HG03460 (cell line): ENCODE data around the gene AK5.
A peak's percentile ranks its signal among the peaks of the same experiment; 100 is the strongest.

Experiments used
- ATAC-seq: cut with Tn5 transposase; IDR thresholded peaks from one replicate; pipeline ENCODE4 v1.9.1; 2021; ENCODE audit not compliant: unreplicated experiment

The AK5 gene

DNA sequence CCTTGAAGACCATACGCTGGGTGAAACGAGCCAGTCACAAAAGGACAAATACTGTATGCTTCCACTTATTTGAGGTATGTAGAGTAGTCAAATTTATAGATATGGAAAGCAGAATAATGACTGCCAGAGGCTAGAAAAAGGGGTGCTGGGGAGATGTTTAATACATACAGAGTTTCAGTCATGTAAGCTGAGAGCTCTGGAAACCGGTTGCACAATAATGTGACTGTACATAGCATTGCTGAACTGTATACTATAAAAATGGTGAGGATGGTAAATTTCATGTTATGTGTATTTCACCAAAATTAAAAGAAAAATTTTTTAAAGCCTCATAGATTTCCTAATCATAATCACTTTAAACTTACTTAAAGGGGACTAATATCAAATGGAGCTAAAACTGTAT lies 289.8 kb downstream of the AK5 start:
- no peak for ATAC-seq

- ATAC-seq: no peak
These were observed 297.7 kb downstream of the AK5 start for GRCh38 chr1:77579547-77579946.

DNA sequence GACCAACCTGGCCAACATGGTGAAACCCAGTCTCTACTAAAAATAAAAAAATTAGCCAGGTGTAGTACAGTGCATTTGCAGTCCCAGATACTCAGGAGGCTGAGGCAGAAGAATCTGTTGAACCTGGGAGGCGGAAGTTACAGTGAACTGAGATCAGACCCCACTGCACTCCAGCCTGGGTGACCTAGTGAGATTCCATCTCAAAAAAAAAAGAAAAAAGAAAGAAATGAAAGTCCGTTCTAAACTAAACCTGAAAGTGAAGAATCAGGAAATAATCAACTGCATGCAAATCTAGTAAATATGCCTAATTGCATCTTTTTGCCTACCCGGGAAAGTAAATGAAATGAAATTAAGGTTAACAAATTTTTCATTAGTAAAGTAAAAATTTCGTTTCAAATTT lies 301.1 kb downstream of the AK5 start:
- ATAC-seq: no peak

DNA sequence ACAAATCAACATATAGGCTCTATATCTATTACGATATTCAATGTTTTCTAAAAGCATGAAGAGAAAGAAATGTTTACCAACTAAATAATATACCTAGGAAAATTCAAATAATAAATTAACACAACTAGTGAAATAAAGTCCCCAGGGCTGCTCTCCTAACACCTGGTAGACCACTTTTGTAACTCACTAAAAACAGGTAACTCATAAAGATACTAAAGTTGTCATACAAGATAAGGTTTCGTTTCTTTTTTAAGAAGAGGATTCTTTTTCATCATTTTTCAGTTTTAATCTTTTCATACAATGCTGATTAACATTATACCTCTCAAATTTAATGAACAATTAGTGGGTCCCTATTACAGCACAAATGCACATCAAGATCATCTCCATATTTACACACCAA lies 301.7 kb downstream of the AK5 start:
- ATAC-seq: no peak

GRCh38 chr1:77584884-77585283 lies 303.1 kb downstream of the AK5 start:
- no peak for ATAC-seq

DNA sequence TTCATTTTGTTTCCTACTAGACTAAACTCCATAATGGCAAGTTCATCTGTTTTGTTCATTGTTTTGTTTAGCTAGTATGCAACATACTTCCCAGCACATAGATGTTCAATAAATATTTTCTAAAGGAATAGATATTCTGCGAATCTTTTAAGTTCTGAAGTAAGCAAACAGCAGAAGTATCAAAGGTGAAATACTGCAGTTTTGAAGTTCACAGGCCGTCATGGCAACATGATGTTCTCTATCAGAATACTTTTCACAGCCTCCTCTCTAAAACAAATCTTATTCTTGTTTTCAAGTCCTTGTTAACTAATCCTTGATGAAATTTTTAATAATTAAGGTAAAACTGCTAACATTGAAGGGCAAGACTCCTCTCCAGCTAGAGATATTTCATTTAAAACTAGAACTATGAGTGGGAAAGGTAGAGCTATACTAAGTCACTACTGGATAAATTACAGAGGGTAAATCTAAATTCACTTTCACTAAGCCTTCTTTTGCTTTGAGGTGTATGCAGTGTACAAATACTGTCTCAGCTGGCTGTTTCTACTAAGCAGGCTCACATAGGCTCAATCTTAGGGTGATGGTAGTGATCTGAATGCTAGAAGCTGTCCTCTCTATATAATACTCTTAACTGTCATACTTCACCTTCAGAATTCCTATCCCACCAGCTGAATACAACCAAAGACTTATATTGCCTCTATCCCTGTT lies 303.9 kb downstream of the AK5 start:
- ATAC-seq: no peak

GRCh38 chr1:77589231-77589630 lies 307.4 kb downstream of the AK5 start:
- no peak for ATAC-seq

DNA sequence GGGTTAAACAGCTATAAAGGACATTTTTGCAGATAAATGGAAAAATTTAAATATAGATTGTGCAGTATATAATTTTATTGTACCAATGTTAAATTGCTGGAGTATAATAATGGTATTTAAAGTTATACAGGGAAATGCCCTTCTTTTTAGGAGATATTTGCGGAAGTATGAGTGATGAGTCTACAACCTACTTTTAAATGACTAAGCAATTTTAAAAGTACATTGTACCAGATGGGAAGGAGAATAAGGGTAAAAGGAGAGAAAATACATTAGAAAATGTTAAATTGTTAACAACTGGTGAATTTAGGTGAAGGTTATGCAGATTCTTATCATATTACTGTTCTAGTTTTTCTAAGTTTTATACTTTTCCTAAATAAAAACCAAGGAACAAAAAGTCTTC lies 308.8 kb downstream of the AK5 start:
- ATAC-seq: no peak

GRCh38 chr1:77592906-77593305 lies 311.1 kb downstream of the AK5 start:
- ATAC-seq: no peak

GRCh38 chr1:77594366-77595112 lies 312.7 kb downstream of the AK5 start:
- ATAC-seq: peak; percentile 94

- ATAC-seq: no peak
These were observed 315.5 kb downstream of the AK5 start for GRCh38 chr1:77597310-77597709.

- ATAC-seq: no peak
These were observed 323.6 kb downstream of the AK5 start for GRCh38 chr1:77605246-77606026.

DNA sequence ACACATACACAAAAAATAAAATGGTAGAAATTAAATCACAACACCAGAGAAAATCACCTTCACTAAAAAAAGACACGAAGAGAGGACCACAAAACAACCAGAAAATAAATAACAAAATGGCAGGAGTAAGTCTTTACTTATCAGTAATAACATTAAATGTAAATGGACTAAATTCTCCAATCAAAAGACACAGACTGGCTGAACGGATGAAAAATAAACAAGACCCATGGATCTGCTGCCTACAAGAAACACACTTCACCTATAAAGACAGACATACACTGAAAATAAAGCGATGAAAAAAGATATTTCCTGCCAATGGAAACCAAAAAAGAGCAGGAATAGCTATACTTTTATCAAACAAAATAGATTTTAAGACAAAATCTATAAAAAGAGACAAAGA lies 327.1 kb downstream of the AK5 start:
- ATAC-seq: no peak
